Activated B cell treated with CpG ODN at 0.5 μM for 24 hours (primary cell): ENCODE results near the gene ERAP2. TPM values are rescaled to one million over a fixed set of nuclear protein-coding genes. Genes with fewer than 3 reads are reported as not detected.
A peak's percentile ranks its signal among the peaks of the same experiment; 100 is the strongest.

ENCODE experiments used
- ATAC-seq: fragments of 200-7000 bp; cut with Tn5 transposase; one replicate; pipeline ENCODE4 v1.10.0; 2021; ENCODE audit warnings: low read depth, mild to moderate bottlenecking, moderate library complexity
- CTCF ChIA-PET: fragments of 350-600 bp; sonication (Branson Sonifier 250); formaldehyde crosslinking; loops from one replicate; lab custom pipeline; 2021; ENCODE audit warnings: antibody characterized with exemption; lab: Charles Lee
- POLR2A ChIA-PET: fragments of 350-600 bp; sonication (Branson Sonifier 250); formaldehyde crosslinking; loops from one replicate; lab custom pipeline; 2021; ENCODE audit warnings: antibody characterized with exemption; lab: Charles Lee
- DNase-seq: peaks from one replicate; pipeline ENCODE4 v3.0.0; 2022
- H3K27ac Mint-ChIP-seq: one replicate; pipeline ENCODE4 v1.8.0; 2020; ENCODE audit warnings: mixed read lengths
- H3K27me3 Mint-ChIP-seq: one replicate; pipeline ENCODE4 v1.8.0; 2021; ENCODE audit warnings: mixed read lengths
- H3K36me3 Mint-ChIP-seq: one replicate; pipeline ENCODE4 v1.8.0; 2021; ENCODE audit warnings: low read depth, mixed read lengths
- H3K4me1 Mint-ChIP-seq: one replicate; pipeline ENCODE4 v1.8.0; 2021; ENCODE audit warnings: mixed read lengths
- H3K4me3 Mint-ChIP-seq: one replicate; pipeline ENCODE4 v1.8.0; 2020; ENCODE audit warnings: mild to moderate bottlenecking, mixed read lengths
- H3K9me3 Mint-ChIP-seq: one replicate; pipeline ENCODE4 v1.8.0; 2020; ENCODE audit warnings: mixed read lengths
- CTCF ChIP-seq: fragments of 200-600 bp; IDR thresholded peaks from one replicate; pipeline ENCODE4 v1.8.0; 2022; ENCODE audit warnings: antibody characterized with exemption, mild to moderate bottlenecking
- intact Hi-C: fragments of 100-400 bp; cut with micrococcal nuclease; formaldehyde crosslinking; loops from one replicate; pipeline ENCODE4 v1.15.1; 2024
- total RNA-seq: library from RNA; stranded (reverse); gene quantifications from 2 replicates; pipeline ENCODE4 v1.2.3, GENCODE V29; 2022

Gene ERAP2
- total RNA-seq, 1 donor from 2014 or later, result 80.9 TPM

GRCh38 chr5:96958977-96959376, 82.7 kb downstream of the ERAP2 start:
- no peak for TF ChIP-seq CTCF
- no peak for ATAC-seq
- Mint-ChIP-seq H3K9me3 (no peaks in the 10 kb centered on the region), H3K4me1 (peaks cover 84% of the 10 kb centered on the region), H3K27me3 (no peaks in the 10 kb centered on the region), H3K27ac (peak overlapping the region; percentile 86), H3K4me3 (peak overlapping the region; percentile 73), H3K36me3 (peaks cover 18% of the 10 kb centered on the region)
- intact Hi-C loops, result loop anchor here (1.0 kb wide), 3 partner anchors 9 to 89 kb away; no protein-coding TSS in a partner anchor
- POLR2A ChIA-PET, result interaction anchor here (1.3 to 3.7 kb wide), 4 partner anchors 23 to 151 kb away, joined by 3 to 27 read pairs (median 5); partner anchors contain the start of genes ERAP1 and LNPEP
- DNase-seq, result no peak
- CTCF ChIA-PET, result no interaction called here

GRCh38 chr5:96961053-96961452, 84.8 kb downstream of the ERAP2 start:
- no peak for TF ChIP-seq CTCF
- H3K9me3 Mint-ChIP-seq, result no peaks in the 10 kb centered on the region
- H3K36me3 Mint-ChIP-seq, result peaks cover 20% of the 10 kb centered on the region
- H3K27ac Mint-ChIP-seq, result peak overlapping the region; percentile 81
- DNase-seq, result no peak
- H3K27me3 Mint-ChIP-seq, result no peaks in the 10 kb centered on the region
- CTCF ChIA-PET, result interaction anchor here (0.8 to 1.0 kb wide), 2 partner anchors 25 to 92 kb away, joined by 3 read pairs; partner anchors contain the start of gene LNPEP
- POLR2A ChIA-PET, result interaction anchor here (0.8 to 1.3 kb wide), 4 partner anchors 16 to 85 kb away, joined by 3 to 5 read pairs (median 4); partner anchors contain the start of genes ERAP2 and LNPEP
- intact Hi-C loops, result loop anchor here (1.0 kb wide), 2 partner anchors 25 to 64 kb away; partner anchors contain the start of gene LNPEP
- H3K4me1 Mint-ChIP-seq, result peaks cover 89% of the 10 kb centered on the region
- ATAC-seq, result peak; percentile 29
- H3K4me3 Mint-ChIP-seq, result peak overlapping the region; percentile 61

GRCh38 chr5:96962540-96962991, 86.3 kb downstream of the ERAP2 start:
- TF ChIP-seq CTCF, result no peak
- DNase-seq (no peak), ATAC-seq (peak; percentile 10)
- peak overlapping the region; percentile 74 for H3K4me3 Mint-ChIP-seq
- intact Hi-C loops, result loop anchor here (1.0 to 2.0 kb wide), 2 partner anchors 11 to 46 kb away; no protein-coding TSS in a partner anchor
- CTCF ChIA-PET, result interaction anchor here (1.0 to 2.2 kb wide), 2 partner anchors 35 to 94 kb away, joined by 3 to 10 read pairs; no protein-coding TSS in a partner anchor
- H3K27me3 Mint-ChIP-seq, result no peaks in the 10 kb centered on the region
- peaks cover 23% of the 10 kb centered on the region for H3K36me3 Mint-ChIP-seq
- peak overlapping the region; percentile 90 for H3K27ac Mint-ChIP-seq
- H3K4me1 Mint-ChIP-seq, result peaks cover 84% of the 10 kb centered on the region
- no peaks in the 10 kb centered on the region for H3K9me3 Mint-ChIP-seq
- POLR2A ChIA-PET, result interaction anchor here (0.6 to 2.1 kb wide), 5 partner anchors 26 to 1037 kb away, joined by 3 to 29 read pairs (median 3); partner anchors contain the start of genes ERAP1 and LNPEP

DNA sequence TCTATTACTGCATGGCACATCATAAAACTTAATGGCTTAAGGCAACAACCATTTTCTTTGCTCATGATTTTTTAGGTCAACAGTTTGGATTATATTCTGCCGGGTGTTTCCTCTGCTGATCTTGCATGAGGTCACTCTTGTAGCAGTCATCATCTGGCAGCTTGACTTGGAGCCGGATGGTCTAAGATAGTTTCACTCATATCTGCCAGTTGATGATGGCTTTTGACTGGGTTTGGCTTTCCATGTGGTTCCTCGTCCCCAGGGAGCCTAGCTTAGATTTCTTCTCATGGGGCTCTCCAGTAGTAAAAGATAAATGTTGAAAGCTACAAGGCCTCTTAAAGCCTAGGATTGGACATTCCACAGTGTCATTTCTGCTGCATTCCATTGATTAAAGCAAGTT, 87.0 kb downstream of the ERAP2 start:
- ChIA-PET CTCF (interaction anchor here (0.9 to 2.2 kb wide), 3 partner anchors 34 to 94 kb away, joined by 3 to 10 read pairs (median 3); no protein-coding TSS in a partner anchor), POLR2A (interaction anchor here (0.6 to 2.1 kb wide), 2 partner anchors 27 to 156 kb away, joined by 7 to 29 read pairs; partner anchors contain the start of genes ERAP1 and LNPEP)
- Mint-ChIP-seq H3K9me3 (no peaks in the 10 kb centered on the region), H3K27me3 (no peaks in the 10 kb centered on the region), H3K36me3 (peaks cover 23% of the 10 kb centered on the region), H3K4me3 (no peak overlapping the region), H3K27ac (peak overlapping the region; percentile 90), H3K4me1 (peaks cover 84% of the 10 kb centered on the region)
- DNase-seq, result no peak
- peak; percentile 59 for ATAC-seq
- no peak for TF ChIP-seq CTCF
- intact Hi-C loops, result loop anchor here (2.0 kb wide), 1 partner anchor 46 kb away; no protein-coding TSS in a partner anchor

DNA sequence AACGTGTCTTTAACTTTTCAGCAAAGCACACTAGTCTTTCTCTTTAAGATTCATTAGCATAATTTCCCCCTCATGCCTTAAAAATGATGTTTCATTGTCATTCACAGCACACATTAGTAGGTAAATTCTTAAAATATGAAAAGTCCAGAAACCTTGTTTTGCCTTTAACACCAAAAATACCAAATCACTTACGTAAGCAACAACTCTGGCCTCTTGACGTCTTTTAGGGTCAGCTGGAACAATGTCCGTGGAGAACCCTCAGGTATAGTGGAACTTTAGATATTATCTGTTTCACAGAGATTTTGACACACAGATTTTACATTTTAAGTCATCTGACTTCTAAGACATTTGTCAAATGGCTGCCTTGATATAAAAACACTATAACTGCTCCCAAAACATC, 90.5 kb downstream of the ERAP2 start:
- POLR2A ChIA-PET, result interaction anchor here (1.3 kb wide), 1 partner anchor 53 kb away, joined by 4 read pairs; no protein-coding TSS in a partner anchor
- intact Hi-C loops, result no loop called here

More for the DNA sequence above, 90.5 kb downstream of the ERAP2 start:
- no peak overlapping the region for H3K27ac Mint-ChIP-seq
- no peak for ATAC-seq
- TF ChIP-seq CTCF, result no peak
- H3K4me3 Mint-ChIP-seq, result no peak overlapping the region
- H3K4me1 Mint-ChIP-seq, result peaks cover 86% of the 10 kb centered on the region
- H3K36me3 Mint-ChIP-seq, result peaks cover 24% of the 10 kb centered on the region
- H3K27me3 Mint-ChIP-seq, result no peaks in the 10 kb centered on the region
- no peak for DNase-seq
- CTCF ChIA-PET, result interaction anchor here (1.3 kb wide), 1 partner anchor 98 kb away, joined by 4 read pairs; no protein-coding TSS in a partner anchor
- no peaks in the 10 kb centered on the region for H3K9me3 Mint-ChIP-seq
